Measurements from ENCODE around the gene P3H1. TPM values are rescaled to one million over a fixed set of nuclear protein-coding genes. Genes with fewer than 3 reads are reported as not detected.
A peak's percentile ranks its signal among the peaks of the same experiment; 100 is the strongest.
"Not testable (repeated sequence)": the region's sequence is repeated elsewhere in the genome, so short reads cannot be mapped to it uniquely, and the experiment has no call there.

Gene P3H1
- total RNA-seq, 1 experiment from 2014 or later, result 47.1 TPM

DNA sequence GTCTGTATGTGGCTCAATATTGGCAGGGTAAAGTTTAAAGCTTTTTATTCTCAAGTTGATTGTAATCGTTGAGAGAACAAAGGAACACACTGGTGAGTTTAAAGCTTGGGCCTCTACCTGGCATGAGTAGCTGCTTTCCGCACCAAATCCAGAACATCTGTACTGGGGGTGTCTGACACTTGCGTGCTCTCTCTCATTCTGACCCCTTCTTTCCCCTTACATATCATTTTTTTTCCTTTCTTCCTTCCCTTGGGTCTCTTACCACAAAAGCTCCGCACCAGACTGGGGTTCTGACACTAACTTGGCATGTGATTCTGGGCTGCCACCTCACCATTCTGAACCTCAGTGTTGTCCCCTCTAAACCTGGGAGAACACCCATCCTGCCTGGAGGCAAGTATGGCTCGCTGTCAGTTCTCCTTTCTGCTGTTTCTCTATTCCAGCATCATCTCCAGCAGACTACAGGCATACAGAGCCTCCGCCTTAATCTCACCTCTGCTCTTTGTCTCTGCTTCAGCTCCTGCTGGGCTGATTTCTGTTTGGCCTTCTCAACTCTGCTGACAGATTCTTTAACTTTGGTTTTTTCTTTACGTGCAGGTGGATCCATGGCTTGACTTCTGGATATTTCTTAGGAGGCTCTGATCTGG lies 49.2 kb upstream of the P3H1 start:
- Histone ChIP-seq H3K23ac (ENCODE audit: insufficient read length, low read depth, low read length) (no peak overlapping the region), H3K23me2 (ENCODE audit: insufficient read length, low read depth, low read length, poor library complexity, severe bottlenecking) (peaks cover 9% of the 10 kb centered on the region), H3K79me1 (ENCODE audit: insufficient read depth, low read depth, low read length, poor library complexity, severe bottlenecking) (no peaks in the 10 kb centered on the region), H3K9ac (ENCODE audit: extremely low read depth, insufficient read length, low read length) (peak overlapping the region; percentile 74), H2BK20ac (ENCODE audit: low read depth, low read length, poor library complexity, severe bottlenecking) (no peak overlapping the region), H3K79me2 (ENCODE audit: insufficient read depth, low read length) (no peaks in the 10 kb centered on the region), H2BK5ac (ENCODE audit: insufficient read length, low read length) (no peak overlapping the region), H2BK15ac (ENCODE audit: low read depth, low read length) (no peak overlapping the region), H4K5ac (ENCODE audit: insufficient read length, low read depth, low read length) (no peak overlapping the region), H3K27me3 (ENCODE audit: insufficient read depth, low read length) (no peaks in the 10 kb centered on the region), H2AK5ac (ENCODE audit: insufficient read length, low read length) (no peak overlapping the region), H3K4me1 (ENCODE audit: insufficient read depth, low read length) (no peaks in the 10 kb centered on the region), H4K91ac (ENCODE audit: insufficient read length, low read depth, low read length) (no peak overlapping the region), H4K8ac (replicated peaks; ENCODE audit: insufficient read length, low read depth, low read length) (no peak overlapping the region), H3K56ac (ENCODE audit: insufficient read length, low read depth, low read length) (no peak overlapping the region), H3K27ac (ENCODE audit: insufficient read length, low read depth, low read length) (peak overlapping the region; percentile 64), H2BK12ac (ENCODE audit: insufficient read length, low read depth, low read length) (no peak overlapping the region), H3K18ac (ENCODE audit: insufficient read length, low read depth, low read length) (no peak overlapping the region), H3K4me2 (ENCODE audit: insufficient read depth, insufficient read length, low read length) (peak overlapping the region; percentile 80), H3K9me3 (ENCODE audit: control insufficient read depth, low read depth, low read length) (no peaks in the 10 kb centered on the region), H3T11ph (ENCODE audit: low read length) (no peak overlapping the region), H3K14ac (ENCODE audit: insufficient read depth, low read length) (no peak overlapping the region), H2AFZ (ENCODE audit: low read length) (peak overlapping the region; percentile 56), H4K20me1 (ENCODE audit: control insufficient read depth, insufficient read depth, insufficient read length) (no peaks in the 10 kb centered on the region), H3K4ac (ENCODE audit: low read depth, low read length) (no peak overlapping the region), H2BK120ac (ENCODE audit: low read depth, low read length, poor library complexity, severe bottlenecking) (no peak overlapping the region)
- peak overlapping the region; percentile 71 to 84 for H3K4me3 Mint-ChIP-seq
- H3K27me3 Mint-ChIP-seq (ENCODE audit: low read depth), result no peaks in the 10 kb centered on the region
- H3K36me3 Mint-ChIP-seq (ENCODE audit: insufficient read depth in 1 of 3, low read depth in 3 of 3), result peaks cover 0 to 17% (median 9%) of the 10 kb centered on the region in 3 experiments; a peak in 5 of 7 replicates
- peaks cover 18 to 25% of the 10 kb centered on the region in 2 experiments for H3K4me1 Mint-ChIP-seq
- no peaks in the 10 kb centered on the region for H3K9me3 Mint-ChIP-seq
- peak overlapping the region; percentile 62 to 94 (median 89); a peak in 6 of 7 replicates for H3K27ac Mint-ChIP-seq
- TF ChIP-seq, protein P1, sequence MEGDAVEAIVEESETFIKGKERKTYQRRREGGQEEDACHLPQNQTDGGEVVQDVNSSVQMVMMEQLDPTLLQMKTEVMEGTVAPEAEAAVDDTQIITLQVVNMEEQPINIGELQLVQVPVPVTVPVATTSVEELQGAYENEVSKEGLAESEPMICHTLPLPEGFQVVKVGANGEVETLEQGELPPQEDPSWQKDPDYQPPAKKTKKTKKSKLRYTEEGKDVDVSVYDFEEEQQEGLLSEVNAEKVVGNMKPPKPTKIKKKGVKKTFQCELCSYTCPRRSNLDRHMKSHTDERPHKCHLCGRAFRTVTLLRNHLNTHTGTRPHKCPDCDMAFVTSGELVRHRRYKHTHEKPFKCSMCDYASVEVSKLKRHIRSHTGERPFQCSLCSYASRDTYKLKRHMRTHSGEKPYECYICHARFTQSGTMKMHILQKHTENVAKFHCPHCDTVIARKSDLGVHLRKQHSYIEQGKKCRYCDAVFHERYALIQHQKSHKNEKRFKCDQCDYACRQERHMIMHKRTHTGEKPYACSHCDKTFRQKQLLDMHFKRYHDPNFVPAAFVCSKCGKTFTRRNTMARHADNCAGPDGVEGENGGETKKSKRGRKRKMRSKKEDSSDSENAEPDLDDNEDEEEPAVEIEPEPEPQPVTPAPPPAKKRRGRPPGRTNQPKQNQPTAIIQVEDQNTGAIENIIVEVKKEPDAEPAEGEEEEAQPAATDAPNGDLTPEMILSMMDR (conservative IDR thresholded peaks at IDR 0.05), result no peak
- DNase-seq, result peak; percentile 37
- no CpG with 5 or more reads among the region's 7 CpGs for WGBS (ENCODE audit: extremely low coverage, insufficient read length, low lambda C conversion rate)

DNA sequence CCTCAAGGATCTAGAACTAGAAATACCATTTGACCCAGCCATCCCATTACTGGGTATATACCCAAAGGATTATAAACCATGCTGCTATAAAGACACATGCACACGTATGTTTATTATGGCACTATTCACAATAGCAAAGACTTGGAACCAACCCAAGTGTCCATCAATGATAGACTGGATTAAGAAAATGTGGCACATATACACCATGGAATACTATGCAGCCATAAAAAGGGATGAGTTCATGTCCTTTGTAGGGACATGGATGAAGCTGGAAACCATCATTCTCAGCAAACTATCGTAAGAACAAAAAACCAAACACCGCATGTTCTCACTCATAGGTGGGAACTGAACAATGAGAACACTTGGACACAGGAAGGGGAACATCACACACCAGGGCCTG lies 48.0 kb upstream of the P3H1 start:
- not testable (repeated sequence) for H3K27me3 Mint-ChIP-seq (ENCODE audit: low read depth); H4K20me1 ChIP-seq (ENCODE audit: control insufficient read depth, insufficient read depth, insufficient read length); H4K91ac ChIP-seq (ENCODE audit: insufficient read length, low read depth, low read length); H3K56ac ChIP-seq (ENCODE audit: insufficient read length, low read depth, low read length); H3K79me1 ChIP-seq (ENCODE audit: insufficient read depth, low read depth, low read length, poor library complexity, severe bottlenecking); H2BK20ac ChIP-seq (ENCODE audit: low read depth, low read length, poor library complexity, severe bottlenecking); H3K4me1 ChIP-seq (ENCODE audit: insufficient read depth, low read length); H3K27ac ChIP-seq (ENCODE audit: insufficient read length, low read depth, low read length); H2BK12ac ChIP-seq (ENCODE audit: insufficient read length, low read depth, low read length); H3K4me3 Mint-ChIP-seq; DNase-seq; H3K9ac ChIP-seq (ENCODE audit: extremely low read depth, insufficient read length, low read length); H3K79me2 ChIP-seq (ENCODE audit: insufficient read depth, low read length); H2BK120ac ChIP-seq (ENCODE audit: low read depth, low read length, poor library complexity, severe bottlenecking); H3K18ac ChIP-seq (ENCODE audit: insufficient read length, low read depth, low read length); H3K23me2 ChIP-seq (ENCODE audit: insufficient read length, low read depth, low read length, poor library complexity, severe bottlenecking); H3K4ac ChIP-seq (ENCODE audit: low read depth, low read length); H2AK5ac ChIP-seq (ENCODE audit: insufficient read length, low read length); H2AFZ ChIP-seq (ENCODE audit: low read length); H3K9me3 ChIP-seq (ENCODE audit: control insufficient read depth, low read depth, low read length); H3T11ph ChIP-seq (ENCODE audit: low read length); H2BK15ac ChIP-seq (ENCODE audit: low read depth, low read length); H4K5ac ChIP-seq (ENCODE audit: insufficient read length, low read depth, low read length); H3K27me3 ChIP-seq (ENCODE audit: insufficient read depth, low read length); H3K9me3 Mint-ChIP-seq; H2BK5ac ChIP-seq (ENCODE audit: insufficient read length, low read length); H3K27ac Mint-ChIP-seq; H4K8ac ChIP-seq (replicated peaks; ENCODE audit: insufficient read length, low read depth, low read length); H3K4me2 ChIP-seq (ENCODE audit: insufficient read depth, insufficient read length, low read length); H3K14ac ChIP-seq (ENCODE audit: insufficient read depth, low read length); H3K23ac ChIP-seq (ENCODE audit: insufficient read length, low read depth, low read length)
- H3K36me3 Mint-ChIP-seq (ENCODE audit: insufficient read depth in 1 of 3, low read depth in 3 of 3), result peaks cover 0 to 21% (median 16%) of the 10 kb centered on the region in 3 experiments; a peak in 5 of 7 replicates
- no CpG with 5 or more reads among the region's 3 CpGs for WGBS (ENCODE audit: extremely low coverage, insufficient read length, low lambda C conversion rate)
- peaks cover 12 to 16% of the 10 kb centered on the region in 2 experiments for H3K4me1 Mint-ChIP-seq

All from H9 (cell line).